ENCODE results near the gene MACROD2.
"Not testable (repeated sequence)": the region's sequence is repeated elsewhere in the genome, so short reads cannot be mapped to it uniquely, and the experiment has no call there.

Gene MACROD2

GRCh38 chr20:14414560-14414959 is 419.2 kb downstream of the MACROD2 start:
- no peak for FAIRE-seq

- FAIRE-seq = no peak
Observed at GRCh38 chr20:14415467-14415866, 420.2 kb downstream of the MACROD2 start.

DNA sequence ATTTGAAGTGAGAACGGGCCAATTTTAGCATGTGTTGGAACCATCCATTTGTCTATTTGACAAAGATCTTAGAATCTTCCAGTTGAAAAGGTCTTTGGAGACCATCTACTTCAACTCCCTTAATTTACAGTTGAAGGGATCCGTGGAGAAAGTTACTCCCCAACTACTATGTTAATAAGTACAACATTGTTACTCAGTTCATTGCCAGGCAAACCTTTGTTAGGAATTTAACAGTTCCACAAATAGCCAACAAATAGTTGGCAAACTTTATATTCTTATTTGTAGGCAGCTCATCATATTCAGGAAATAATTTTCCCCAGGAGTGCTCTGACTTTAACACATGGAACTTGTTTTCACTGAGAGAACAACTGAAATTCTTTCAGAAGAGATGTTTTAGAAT is 423.1 kb downstream of the MACROD2 start:
- no peak for FAIRE-seq

DNA sequence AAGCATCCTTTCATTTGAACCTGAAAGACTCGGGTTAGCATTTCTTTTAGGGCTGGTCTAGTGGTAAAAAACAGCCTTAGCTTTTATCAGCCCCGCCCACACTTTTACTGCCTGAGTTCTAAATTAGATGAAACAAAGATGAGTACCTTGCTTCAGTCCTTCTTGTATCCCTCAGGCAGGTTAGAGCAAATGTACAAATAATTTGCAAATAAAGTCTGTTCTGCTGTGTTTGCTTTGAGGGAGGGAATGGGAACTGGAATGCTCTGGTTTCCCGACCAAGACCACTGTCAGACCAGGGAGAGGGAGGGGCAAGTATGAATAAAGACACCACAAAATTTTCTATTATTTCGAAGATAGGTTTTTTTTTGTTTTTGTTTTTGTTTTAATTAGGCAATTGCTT is 427.6 kb downstream of the MACROD2 start:
- FAIRE-seq = no peak

DNA sequence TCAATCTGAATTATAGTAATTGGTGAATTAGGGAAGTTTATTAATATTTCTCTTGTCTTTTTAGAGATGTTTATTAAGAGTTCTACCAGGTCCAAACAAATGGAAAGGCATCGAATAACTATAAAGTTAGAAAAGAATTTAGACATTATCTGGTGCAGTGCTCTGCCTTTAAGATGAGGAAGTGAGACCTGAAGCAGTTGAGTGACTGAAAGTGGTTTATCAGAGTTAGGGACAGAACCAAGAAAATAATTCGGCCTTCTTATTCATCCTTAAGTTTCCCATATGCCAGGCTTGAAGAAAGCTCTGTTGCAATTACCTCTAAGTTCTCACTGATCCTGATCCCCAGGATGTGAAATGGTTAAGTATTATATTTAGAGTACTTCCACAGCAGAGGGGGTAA is 436.3 kb downstream of the MACROD2 start:
- FAIRE-seq = no peak

DNA sequence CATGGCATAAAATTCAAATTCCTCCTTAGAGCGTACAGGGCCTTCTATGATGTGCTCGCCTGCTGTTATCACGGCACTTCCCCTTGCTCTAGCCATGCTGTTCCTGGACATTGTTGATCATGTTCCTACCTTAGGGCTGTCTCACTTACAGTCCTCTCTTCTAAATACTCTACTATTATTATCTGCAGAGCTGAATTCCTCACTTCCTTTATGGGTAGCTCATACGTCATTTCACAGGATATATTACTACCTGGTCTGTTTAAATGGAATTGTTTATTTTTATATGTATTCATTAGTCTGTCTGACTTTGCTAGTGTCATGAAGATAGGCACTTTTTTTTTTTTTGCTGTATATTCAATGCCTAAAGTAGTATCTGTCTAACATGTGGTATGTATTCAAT is 436.8 kb downstream of the MACROD2 start:
- FAIRE-seq = no peak

- FAIRE-seq = no peak
Observed at GRCh38 chr20:14432597-14432996, 437.3 kb downstream of the MACROD2 start.

DNA sequence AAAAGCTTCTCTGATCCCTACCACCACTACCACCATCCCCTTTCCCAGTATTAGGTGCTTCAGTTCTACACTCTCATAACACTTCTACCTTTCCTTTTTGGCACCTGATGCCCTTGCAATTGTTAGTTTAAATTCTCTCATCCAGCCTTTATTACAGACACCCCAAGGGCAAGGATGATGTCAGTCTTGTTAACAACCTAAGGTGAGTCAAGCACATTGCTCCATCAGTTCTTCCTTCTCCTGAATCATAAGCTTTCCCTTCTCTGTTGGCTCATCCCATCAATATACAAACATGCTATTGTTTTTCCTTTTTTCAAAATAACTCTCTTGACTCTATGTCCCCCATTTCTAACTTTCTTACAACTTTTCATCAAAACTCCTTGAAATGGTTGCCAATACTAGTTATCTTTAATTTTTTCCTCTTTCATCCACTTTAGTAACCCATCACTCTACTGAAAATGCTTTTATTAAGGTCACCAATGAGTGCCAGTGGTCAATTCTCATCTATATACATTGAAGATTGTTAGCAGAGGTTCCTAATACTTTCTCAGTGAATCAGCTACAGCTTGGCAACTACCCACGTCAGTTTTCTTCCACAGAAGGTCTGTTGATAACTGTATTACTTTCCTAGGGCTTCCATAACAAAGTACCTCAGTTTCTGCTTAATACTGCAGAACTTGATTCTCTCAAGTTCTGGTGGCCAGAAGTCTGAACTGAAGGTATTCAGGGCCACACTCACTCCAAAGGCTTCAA is 439.2 kb downstream of the MACROD2 start:
- no peak for FAIRE-seq

GRCh38 chr20:14441201-14441600 is 445.9 kb downstream of the MACROD2 start:
- no peak for FAIRE-seq

DNA sequence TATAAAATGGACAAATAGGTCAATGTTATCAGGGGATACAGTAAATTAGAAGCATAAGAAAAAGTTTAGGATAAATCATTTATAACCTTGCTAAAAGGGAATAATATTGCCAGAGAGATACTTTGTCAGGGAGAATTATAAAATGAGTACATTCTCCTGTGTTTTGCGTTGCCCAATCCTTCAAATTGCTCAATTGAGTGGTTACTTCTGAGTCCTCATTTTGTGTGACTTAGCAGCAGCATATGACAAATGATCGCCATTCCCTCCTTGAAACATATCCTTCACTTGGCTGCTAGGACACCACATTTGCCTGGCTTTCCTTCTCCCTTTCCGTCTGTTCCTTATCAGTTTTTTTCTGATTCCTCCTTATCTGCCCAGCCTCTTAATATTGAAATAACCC is 448.8 kb downstream of the MACROD2 start:
- no peak for FAIRE-seq

GRCh38 chr20:14445310-14445709 is 450.0 kb downstream of the MACROD2 start:
- FAIRE-seq = no peak

GRCh38 chr20:14445902-14446301 is 450.6 kb downstream of the MACROD2 start:
- FAIRE-seq = no peak

DNA sequence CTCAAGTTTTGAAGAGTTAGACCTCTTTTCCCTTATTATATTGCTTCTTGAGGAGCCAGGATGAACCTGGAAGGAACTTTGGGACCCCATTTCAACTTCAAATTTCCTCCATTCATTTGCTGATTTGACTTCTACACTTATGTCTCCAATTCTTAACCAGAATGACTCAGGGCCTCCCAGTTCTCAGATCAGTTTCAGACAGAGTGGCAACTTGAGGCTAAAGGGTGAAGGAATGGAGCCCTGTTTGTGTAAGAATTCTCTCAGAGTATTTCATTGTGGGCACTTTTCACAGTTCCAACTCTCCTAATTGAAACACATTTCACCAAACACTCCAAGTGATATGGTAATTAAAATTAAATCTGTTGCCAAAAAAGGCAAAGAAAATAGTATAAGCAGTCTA is 451.1 kb downstream of the MACROD2 start:
- FAIRE-seq = no peak

- FAIRE-seq = no peak
Observed at GRCh38 chr20:14449323-14449722, 454.0 kb downstream of the MACROD2 start.

DNA sequence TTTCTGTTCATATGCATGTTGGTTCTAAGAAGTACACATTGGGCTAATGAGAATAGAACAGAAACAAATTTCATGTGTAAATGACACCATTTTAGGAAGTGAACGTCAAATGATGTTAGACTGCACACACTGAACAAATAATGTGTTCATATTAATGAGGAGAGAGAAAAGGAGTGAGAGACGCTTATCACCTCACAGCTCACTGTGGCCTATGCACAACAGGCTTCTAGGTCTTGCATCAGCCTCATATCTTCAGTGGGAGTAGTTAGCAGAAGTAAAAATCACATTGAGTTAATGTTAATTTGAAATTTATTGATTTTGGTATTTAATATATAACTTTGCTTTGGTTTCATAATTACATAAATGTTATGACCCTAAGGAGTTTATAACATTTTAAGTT is 454.9 kb downstream of the MACROD2 start:
- no peak for FAIRE-seq

GRCh38 chr20:14451458-14451857 is 456.1 kb downstream of the MACROD2 start:
- no peak for FAIRE-seq

DNA sequence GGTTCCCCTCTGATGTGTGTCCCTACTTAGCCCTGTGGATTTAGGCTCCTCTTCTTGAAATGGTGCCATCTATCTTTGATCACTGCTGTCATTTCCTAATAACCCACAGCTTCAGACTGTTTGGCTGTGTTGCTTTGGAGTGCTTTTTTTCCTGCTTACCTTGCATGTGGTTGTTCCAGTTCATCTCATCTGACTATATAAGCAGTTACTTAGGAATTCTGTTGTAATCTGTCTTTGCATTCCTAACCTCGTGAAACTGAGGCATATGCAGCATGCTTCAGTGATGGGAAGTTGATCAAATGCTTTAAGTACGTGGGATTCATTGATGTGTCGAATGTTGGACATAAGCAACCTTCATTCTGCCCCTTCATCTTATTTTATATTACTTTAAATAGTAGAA is 457.9 kb downstream of the MACROD2 start:
- FAIRE-seq = no peak

- FAIRE-seq = no peak
Observed at GRCh38 chr20:14454296-14454695, 459.0 kb downstream of the MACROD2 start.

DNA sequence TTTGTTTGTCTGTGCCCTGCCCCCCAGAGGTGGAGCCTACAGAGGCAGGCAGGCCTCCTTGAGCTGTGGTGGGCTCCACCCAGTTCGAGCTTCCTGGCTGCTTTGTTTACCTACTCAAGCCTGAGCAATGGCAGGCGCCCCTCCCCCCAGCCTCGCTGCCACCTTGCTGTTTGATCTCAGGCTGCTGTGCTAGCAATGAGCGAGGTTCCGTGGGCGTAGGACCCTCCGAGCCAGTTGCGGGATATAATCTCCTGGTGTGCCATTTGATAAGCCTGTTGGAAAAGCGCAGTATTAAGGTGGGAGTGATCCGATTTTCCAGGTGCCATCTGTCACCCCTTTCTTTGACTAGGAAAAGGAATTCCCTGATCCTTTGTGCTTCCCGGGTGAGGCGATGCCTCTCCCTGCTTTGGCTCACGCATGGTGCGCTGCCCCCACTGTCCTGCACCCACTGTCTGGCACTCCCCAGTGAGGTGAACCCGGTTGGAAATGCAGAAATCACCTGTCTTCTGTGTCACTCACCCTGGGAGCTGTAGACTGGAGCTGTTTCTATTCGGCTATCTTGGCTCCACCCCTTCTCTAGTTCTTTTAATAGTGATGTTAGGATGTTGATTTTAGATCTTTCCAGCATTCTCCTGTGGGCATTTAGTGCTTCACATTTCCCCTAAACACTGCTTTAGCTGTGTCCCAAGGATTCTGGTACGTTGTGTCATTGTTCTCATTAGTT is 471.9 kb downstream of the MACROD2 start:
- not testable (repeated sequence) for FAIRE-seq

DNA sequence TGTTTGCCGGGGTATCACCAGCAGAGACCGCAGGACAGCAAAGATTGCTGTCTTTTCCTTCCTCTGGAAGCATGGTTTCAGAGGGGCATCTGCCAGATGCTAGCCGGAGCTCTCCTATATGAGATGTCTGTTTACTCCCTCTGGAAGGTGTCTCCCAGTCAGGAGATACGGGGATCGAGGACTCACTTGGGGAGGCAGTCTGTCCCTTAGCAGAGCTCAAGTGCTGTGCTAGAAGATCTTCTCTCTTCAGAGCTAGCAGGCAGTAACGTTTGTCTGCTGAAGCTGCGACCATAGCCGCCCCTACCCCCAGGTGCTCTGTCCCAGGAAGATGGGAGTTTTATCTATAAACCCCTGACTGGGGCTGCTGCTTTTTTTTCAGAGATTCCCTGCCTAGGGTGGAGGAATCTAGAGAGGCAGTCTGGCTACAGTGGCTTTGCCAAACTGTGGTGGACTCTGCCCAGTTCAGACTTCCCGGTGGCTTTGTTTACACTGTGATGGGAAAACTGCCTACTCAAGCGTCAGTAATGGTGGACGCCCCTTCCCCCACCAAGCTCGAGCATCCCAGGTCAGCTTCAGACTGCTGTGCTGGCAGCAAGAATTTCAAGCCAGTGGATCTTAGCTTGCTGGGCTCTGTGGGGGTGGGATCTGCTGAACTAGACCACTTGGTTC is 475.0 kb downstream of the MACROD2 start:
- FAIRE-seq = no peak

DNA sequence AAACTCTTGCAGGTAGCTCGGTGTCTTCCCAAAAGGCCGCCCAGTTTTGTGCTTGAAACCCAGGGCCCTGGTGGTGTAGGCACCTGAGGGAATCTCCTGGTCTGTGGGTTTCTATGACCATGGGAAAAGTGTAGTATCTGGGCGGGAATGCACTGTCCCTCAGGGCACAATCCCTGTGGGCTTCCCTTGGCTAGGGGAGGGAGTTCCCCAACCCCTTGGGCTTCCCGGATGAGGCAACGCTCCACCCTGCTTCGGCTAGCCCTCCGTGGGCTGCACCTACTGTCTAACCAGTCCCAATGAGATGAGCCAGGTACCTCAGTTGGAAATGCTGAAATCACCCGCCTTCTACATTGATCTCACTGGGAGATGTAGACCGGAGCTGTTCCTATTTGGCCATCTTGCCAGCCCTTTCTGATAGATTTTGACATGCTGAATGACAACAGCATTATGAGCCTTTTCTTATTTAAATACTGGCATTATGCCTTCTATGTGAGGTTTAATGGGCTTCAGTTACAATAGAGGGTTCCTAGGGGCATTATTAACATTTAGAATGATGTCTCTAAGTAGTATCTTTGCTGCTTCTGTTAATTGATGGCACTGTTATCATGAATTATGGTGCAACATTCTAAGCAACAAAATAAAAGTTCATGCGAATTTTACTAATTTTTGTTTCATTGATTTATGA is 475.8 kb downstream of the MACROD2 start:
- no peak for FAIRE-seq

GRCh38 chr20:14477125-14477524 is 481.8 kb downstream of the MACROD2 start:
- FAIRE-seq = no peak

GRCh38 chr20:14478126-14478525 is 482.8 kb downstream of the MACROD2 start:
- no peak for FAIRE-seq

Data from colon (tissue), 2 donors.